ENCODE results near the gene TTC22.

TTC22 gene

GRCh38 chr1:54800041-54800898 is 853 bp downstream of the TTC22 start:
- TF ChIP-seq, protein P1, sequence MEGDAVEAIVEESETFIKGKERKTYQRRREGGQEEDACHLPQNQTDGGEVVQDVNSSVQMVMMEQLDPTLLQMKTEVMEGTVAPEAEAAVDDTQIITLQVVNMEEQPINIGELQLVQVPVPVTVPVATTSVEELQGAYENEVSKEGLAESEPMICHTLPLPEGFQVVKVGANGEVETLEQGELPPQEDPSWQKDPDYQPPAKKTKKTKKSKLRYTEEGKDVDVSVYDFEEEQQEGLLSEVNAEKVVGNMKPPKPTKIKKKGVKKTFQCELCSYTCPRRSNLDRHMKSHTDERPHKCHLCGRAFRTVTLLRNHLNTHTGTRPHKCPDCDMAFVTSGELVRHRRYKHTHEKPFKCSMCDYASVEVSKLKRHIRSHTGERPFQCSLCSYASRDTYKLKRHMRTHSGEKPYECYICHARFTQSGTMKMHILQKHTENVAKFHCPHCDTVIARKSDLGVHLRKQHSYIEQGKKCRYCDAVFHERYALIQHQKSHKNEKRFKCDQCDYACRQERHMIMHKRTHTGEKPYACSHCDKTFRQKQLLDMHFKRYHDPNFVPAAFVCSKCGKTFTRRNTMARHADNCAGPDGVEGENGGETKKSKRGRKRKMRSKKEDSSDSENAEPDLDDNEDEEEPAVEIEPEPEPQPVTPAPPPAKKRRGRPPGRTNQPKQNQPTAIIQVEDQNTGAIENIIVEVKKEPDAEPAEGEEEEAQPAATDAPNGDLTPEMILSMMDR (IDR thresholded peaks at IDR 0.05; ENCODE audit: low read depth, low read length, missing control alignments), result no peak
- H3K4me3 ChIP-seq (ENCODE audit: low read depth, low read length), result peak overlapping the region; percentile 67
- no peak for DNase-seq (ENCODE audit: low read depth)

GRCh38 chr1:54798769-54799641 is 2.1 kb downstream of the TTC22 start:
- TF ChIP-seq, protein P1 (IDR thresholded peaks at IDR 0.05; ENCODE audit: low read depth, low read length, missing control alignments), result no peak
- peak; percentile 49 for DNase-seq (ENCODE audit: low read depth)
- H3K4me3 ChIP-seq (ENCODE audit: low read depth, low read length), result peak overlapping the region; percentile 9; the same call in 1 of the 2 replicates

- no peak for DNase-seq (ENCODE audit: low read depth)
- no peak overlapping the region for H3K4me3 ChIP-seq (ENCODE audit: low read depth, low read length)
- TF ChIP-seq, protein P1 (IDR thresholded peaks at IDR 0.05; ENCODE audit: low read depth, low read length, missing control alignments), result no peak
These were observed 2.9 kb downstream of the TTC22 start for GRCh38 chr1:54798206-54798605.

GRCh38 chr1:54796902-54797301 is 4.2 kb downstream of the TTC22 start:
- TF ChIP-seq, protein P1 (IDR thresholded peaks at IDR 0.05; ENCODE audit: low read depth, low read length, missing control alignments), result no peak

DNA sequence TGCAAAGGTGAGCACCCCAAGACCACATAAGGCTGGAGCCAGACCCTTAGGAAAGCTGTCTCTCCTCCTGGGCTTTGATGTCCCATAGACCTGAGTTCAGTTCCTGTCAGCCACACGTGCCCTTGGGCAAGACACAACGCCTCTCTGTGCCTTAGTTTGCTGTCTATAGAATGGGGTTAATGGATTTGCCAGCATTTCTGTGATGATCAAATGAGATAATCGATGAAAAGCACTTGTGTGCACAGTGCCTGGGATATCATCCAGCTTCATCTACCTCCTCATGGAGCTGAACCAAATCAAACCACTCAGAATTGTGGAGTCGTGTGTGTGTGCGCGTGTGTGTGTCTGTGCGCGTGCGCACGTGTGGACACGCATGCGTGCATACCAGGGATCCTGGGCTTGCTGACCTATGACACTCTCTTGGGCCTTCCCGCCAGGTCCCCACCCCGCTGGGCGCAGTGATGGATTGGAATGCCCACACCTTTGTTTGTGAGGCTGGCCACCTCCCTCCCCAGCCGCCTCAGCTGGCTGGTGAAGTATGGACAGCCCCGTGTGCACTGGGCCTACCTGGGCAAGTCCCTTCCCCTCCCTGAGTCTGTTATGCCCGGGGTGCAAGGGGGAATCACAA is 5.2 kb downstream of the TTC22 start:
- H3K4me3 ChIP-seq (ENCODE audit: low read depth, low read length), result no peak overlapping the region
- TF ChIP-seq, protein P1 (IDR thresholded peaks at IDR 0.05; ENCODE audit: low read depth, low read length, missing control alignments), result no peak
- DNase-seq (ENCODE audit: low read depth), result no peak

More at GRCh38 chr1:54796902-54797301, 4.2 kb downstream of the TTC22 start:
- no peak overlapping the region for H3K4me3 ChIP-seq (ENCODE audit: low read depth, low read length)
- no peak for DNase-seq (ENCODE audit: low read depth)

DNA sequence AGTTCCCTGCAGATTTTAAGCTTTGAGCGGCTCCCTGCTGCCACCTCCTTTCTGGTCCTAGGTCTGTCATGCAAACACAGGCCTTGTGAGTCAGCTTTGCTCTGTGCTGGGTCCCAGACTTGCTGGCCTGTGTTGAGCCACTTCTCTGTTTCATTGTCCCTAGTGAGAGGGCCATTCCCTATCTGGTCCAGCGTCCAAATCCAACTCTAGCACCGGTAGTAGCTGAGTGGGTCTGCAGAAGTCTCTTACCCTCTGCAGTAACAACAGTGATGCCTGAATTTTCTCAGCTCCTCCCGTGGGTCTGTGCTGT is 5.8 kb downstream of the TTC22 start:
- no peak overlapping the region for H3K4me3 ChIP-seq (ENCODE audit: low read depth, low read length)
- no peak for DNase-seq (ENCODE audit: low read depth)
- TF ChIP-seq, protein P1 (IDR thresholded peaks at IDR 0.05; ENCODE audit: low read depth, low read length, missing control alignments), result no peak
